ENCODE data around the gene ASB7. TPM values are rescaled to one million over a fixed set of nuclear protein-coding genes. Genes with fewer than 3 reads are reported as not detected.

ASB7 gene
- polyA plus RNA-seq, 3 donors = 5.3 to 9.8 (median 7.6) TPM

DNA sequence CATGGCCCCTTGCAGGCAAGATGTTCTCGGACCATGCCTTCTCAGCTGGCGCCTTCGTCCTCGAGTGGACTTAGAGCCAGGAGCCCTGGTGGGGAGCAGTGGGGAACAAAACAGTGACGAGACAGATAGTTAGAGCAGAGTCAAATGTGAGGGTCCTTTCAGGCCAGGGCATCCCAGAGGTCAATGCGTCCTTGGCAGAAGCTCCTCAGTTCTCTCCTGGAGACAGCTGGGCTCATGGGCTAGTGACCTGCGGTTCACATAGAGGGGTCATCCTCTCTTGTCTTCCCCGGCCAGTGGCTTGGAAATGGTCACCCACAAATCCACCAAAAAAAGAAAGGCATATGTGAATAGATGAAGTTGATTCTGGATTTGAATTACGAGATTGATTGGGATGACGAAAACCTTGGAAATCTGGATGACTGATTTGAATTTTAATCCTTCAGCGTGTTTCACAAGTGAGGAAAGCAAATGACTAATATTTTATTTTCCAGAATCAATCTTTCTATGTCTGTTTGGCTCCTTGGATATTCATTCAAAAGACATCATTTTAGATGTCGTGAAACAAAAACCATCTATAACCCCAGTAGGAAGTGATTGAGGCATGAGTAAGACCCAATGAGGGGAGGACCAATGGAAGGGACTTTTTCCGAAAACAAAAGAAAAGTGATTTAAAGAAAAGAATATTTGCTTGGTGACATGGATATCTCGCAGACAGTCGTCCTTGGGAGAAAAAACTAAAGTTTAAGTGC is 84.5 kb downstream of the ASB7 start:
- no peaks in the 10 kb centered on the region for H3K36me3 ChIP-seq (replicated peaks in 1 of 2; ENCODE audit: control insufficient read depth in 1 of 2, insufficient read depth in 2 of 2, low read length in 2 of 2)
- Mint-ChIP-seq H3K27ac (no peak overlapping the region), H3K4me3 (no peak overlapping the region), H3K27me3 (ENCODE audit: low read depth in 3 of 3) (peaks cover 2 to 12% (median 9%) of the 10 kb centered on the region in 3 donors), H3K36me3 (no peaks in the 10 kb centered on the region), H3K4me1 (no peaks in the 10 kb centered on the region), H3K9me3 (peaks cover 0 to 6% (median under 1%) of the 10 kb centered on the region in 7 donors)
- H3K79me2 ChIP-seq (ENCODE audit: insufficient read depth, low read length) = no peaks in the 10 kb centered on the region
- 98% methylated on average over 5 of the region's 15 CpGs for WGBS (ENCODE audit: insufficient coverage)
- no peak overlapping the region for H3K9ac ChIP-seq (ENCODE audit: insufficient read depth, low read length, poor library complexity, severe bottlenecking)
- no peak for DNase-seq
- no peak overlapping the region for H3K27ac ChIP-seq (ENCODE audit: low read depth in 1 of 2, low read length in 2 of 2)
- H3K9me3 ChIP-seq (replicated peaks in 1 of 2; ENCODE audit: control insufficient read depth in 1 of 2, insufficient read depth in 1 of 2, low read length in 2 of 2) = no peaks in the 10 kb centered on the region
- no peaks in the 10 kb centered on the region for H3K4me1 ChIP-seq (ENCODE audit: control insufficient read depth in 1 of 2, insufficient read depth in 2 of 2, low read length in 2 of 2)
- no peaks in the 10 kb centered on the region for H4K20me1 ChIP-seq (ENCODE audit: insufficient read depth, low read length)
- TF ChIP-seq, protein P1, sequence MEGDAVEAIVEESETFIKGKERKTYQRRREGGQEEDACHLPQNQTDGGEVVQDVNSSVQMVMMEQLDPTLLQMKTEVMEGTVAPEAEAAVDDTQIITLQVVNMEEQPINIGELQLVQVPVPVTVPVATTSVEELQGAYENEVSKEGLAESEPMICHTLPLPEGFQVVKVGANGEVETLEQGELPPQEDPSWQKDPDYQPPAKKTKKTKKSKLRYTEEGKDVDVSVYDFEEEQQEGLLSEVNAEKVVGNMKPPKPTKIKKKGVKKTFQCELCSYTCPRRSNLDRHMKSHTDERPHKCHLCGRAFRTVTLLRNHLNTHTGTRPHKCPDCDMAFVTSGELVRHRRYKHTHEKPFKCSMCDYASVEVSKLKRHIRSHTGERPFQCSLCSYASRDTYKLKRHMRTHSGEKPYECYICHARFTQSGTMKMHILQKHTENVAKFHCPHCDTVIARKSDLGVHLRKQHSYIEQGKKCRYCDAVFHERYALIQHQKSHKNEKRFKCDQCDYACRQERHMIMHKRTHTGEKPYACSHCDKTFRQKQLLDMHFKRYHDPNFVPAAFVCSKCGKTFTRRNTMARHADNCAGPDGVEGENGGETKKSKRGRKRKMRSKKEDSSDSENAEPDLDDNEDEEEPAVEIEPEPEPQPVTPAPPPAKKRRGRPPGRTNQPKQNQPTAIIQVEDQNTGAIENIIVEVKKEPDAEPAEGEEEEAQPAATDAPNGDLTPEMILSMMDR (IDR thresholded peaks at IDR 0.05) = no peak
- peaks cover 0 to 2% of the 10 kb centered on the region in 2 donors for H3K27me3 ChIP-seq (ENCODE audit: control insufficient read depth in 2 of 2, insufficient read depth in 2 of 2, low read length in 2 of 2)
- intact Hi-C loops (cut with micrococcal nuclease) = no loop called here
- H3K4me3 ChIP-seq (replicated peaks in 1 of 3; ENCODE audit: low read depth in 2 of 3, low read length in 3 of 3) = no peak overlapping the region
- H3K4me2 ChIP-seq (replicated peaks; ENCODE audit: extremely low read depth, low read length, poor library complexity, severe bottlenecking) = no peak overlapping the region
- no peak overlapping the region for H2AFZ ChIP-seq (ENCODE audit: insufficient read depth, low read depth, low read length, poor library complexity, severe bottlenecking)

DNA sequence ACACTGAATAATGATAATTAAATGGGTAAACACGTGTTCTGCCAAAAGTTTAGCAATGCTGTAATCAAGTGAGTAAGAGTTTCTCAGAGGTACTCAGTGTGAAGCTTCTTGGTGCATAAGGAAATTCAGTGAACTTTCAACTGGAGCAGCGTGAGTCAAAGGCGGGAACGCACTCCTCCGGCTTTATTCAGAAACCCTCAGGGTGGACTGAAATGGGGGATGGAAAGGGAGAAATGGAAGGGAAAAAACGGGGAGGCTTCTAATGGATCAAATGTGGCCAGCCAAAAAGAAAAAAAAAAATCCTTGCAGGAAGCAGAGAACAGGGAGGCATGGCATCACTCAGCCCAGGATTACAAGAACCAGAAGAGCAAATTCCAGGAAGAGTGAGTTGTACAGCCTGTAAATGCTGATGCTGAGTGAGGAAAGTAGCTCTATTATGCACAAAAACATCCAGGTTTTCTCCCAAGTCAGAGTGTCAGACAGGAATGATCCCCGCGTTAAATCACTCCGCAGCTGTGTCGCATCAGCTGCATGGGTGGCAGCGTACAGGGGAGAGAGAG is 85.3 kb downstream of the ASB7 start:
- H3K4me2 ChIP-seq (replicated peaks; ENCODE audit: extremely low read depth, low read length, poor library complexity, severe bottlenecking) = no peak overlapping the region
- Mint-ChIP-seq H3K36me3 (no peaks in the 10 kb centered on the region), H3K27ac (no peak overlapping the region), H3K4me1 (no peaks in the 10 kb centered on the region), H3K9me3 (peaks cover 0 to 2% (median 0%) of the 10 kb centered on the region in 7 donors), H3K27me3 (ENCODE audit: low read depth in 3 of 3) (peaks cover 3 to 14% (median 11%) of the 10 kb centered on the region in 3 donors), H3K4me3 (no peak overlapping the region)
- DNase-seq = no peak
- no peak overlapping the region for H3K4me3 ChIP-seq (replicated peaks in 1 of 3; ENCODE audit: low read depth in 2 of 3, low read length in 3 of 3)
- TF ChIP-seq, protein P1 (IDR thresholded peaks at IDR 0.05) = no peak
- no peak overlapping the region for H3K9ac ChIP-seq (ENCODE audit: insufficient read depth, low read length, poor library complexity, severe bottlenecking)
- H4K20me1 ChIP-seq (ENCODE audit: insufficient read depth, low read length) = no peaks in the 10 kb centered on the region
- H3K36me3 ChIP-seq (replicated peaks in 1 of 2; ENCODE audit: control insufficient read depth in 1 of 2, insufficient read depth in 2 of 2, low read length in 2 of 2) = no peaks in the 10 kb centered on the region
- H3K27ac ChIP-seq (ENCODE audit: low read depth in 1 of 2, low read length in 2 of 2) = no peak overlapping the region
- no peaks in the 10 kb centered on the region for H3K9me3 ChIP-seq (replicated peaks in 1 of 2; ENCODE audit: control insufficient read depth in 1 of 2, insufficient read depth in 1 of 2, low read length in 2 of 2)
- H3K27me3 ChIP-seq (ENCODE audit: control insufficient read depth in 2 of 2, insufficient read depth in 2 of 2, low read length in 2 of 2) = peaks cover 0 to 2% of the 10 kb centered on the region in 2 donors
- WGBS (ENCODE audit: insufficient coverage) = 92% methylated on average over 6 of the region's 11 CpGs
- no peak overlapping the region for H2AFZ ChIP-seq (ENCODE audit: insufficient read depth, low read depth, low read length, poor library complexity, severe bottlenecking)
- intact Hi-C loops (cut with micrococcal nuclease) = no loop called here
- no peaks in the 10 kb centered on the region for H3K4me1 ChIP-seq (ENCODE audit: control insufficient read depth in 1 of 2, insufficient read depth in 2 of 2, low read length in 2 of 2)
- no peaks in the 10 kb centered on the region for H3K79me2 ChIP-seq (ENCODE audit: insufficient read depth, low read length)

Measured in CD14-positive monocyte (primary cell).